ENCODE data around the gene PACRG.

- TF ChIP-seq POLR2A (IDR thresholded peaks at IDR 0.05; ENCODE audit: low read length) (no peak), GATA1 (IDR thresholded peaks at IDR 0.05; ENCODE audit: low read depth, low read length) (no peak)
Observed at GRCh38 chr6:162965366-162965765, 237.6 kb downstream of the PACRG start.
